Left colon (tissue), 2 donors: Measurements from ENCODE around the gene CLSTN2. TPM values are rescaled to one million over a fixed set of nuclear protein-coding genes. Genes with fewer than 3 reads are reported as not detected.

Experiments used
- ATAC-seq: fragments of 200-7000 bp; cut with Tn5 transposase; one replicate; pipeline ENCODE4 v1.9.1; 2020; ENCODE audit warnings: mild to moderate bottlenecking, moderate library complexity
- DNase-seq, 2 donors: peaks; one replicate each; pipeline ENCODE4 v3.0.0-alpha.2; 2020
- intact Hi-C, 2 donors: fragments of 100-400 bp; cut with DNase I in 1 of 2; cut with micrococcal nuclease in 1 of 2; formaldehyde crosslinking; loops; one replicate each; pipeline versions ENCODE4 v1.11.2 to v1.14.0; 2022; cut with DNase I, micrococcal nuclease
- total RNA-seq, 2 donors: library from RNA; stranded (reverse); fragmentation: NEBNext Ultra II Directional; extraction: Animal tissue kit (Norgen Biotek cat#: 25700); gene quantifications; one replicate each; pipeline ENCODE4 v1.2.1, GENCODE V29; 2021
- donor health status: DM: no; HTN: no; CAD: no.
- donor health status: DM: yes; HTN: yes; CAD: no.

The CLSTN2 gene
- total RNA-seq, 2 donors from 2014 or later = 0.98 to 2.4 TPM

GRCh38 chr3:140368223-140368811, 433.3 kb downstream of the CLSTN2 start:
- intact Hi-C loops = no loop called here

GRCh38 chr3:140370686-140371085, 435.7 kb downstream of the CLSTN2 start:
- DNase-seq = peak in 1 of 2 donors; percentile 14
- peak; percentile 68 for ATAC-seq
- intact Hi-C loops = no loop called here

More at GRCh38 chr3:140368223-140368811, 433.3 kb downstream of the CLSTN2 start:
- DNase-seq (no peak), ATAC-seq (no peak)

GRCh38 chr3:140373234-140373633, 438.2 kb downstream of the CLSTN2 start:
- DNase-seq (no peak), ATAC-seq (no peak)
- intact Hi-C loops = no loop called here

- no peak for DNase-seq
- ATAC-seq = no peak
- intact Hi-C loops = no loop called here
Observed at GRCh38 chr3:140375002-140375401, 440.0 kb downstream of the CLSTN2 start.

- intact Hi-C loops = no loop called here
- DNase-seq = no peak
- ATAC-seq = no peak
Observed at GRCh38 chr3:140376136-140376889, 441.3 kb downstream of the CLSTN2 start.

GRCh38 chr3:140377644-140378043, 442.7 kb downstream of the CLSTN2 start:
- ATAC-seq = no peak
- intact Hi-C loops = no loop called here

GRCh38 chr3:140378571-140379340, 443.8 kb downstream of the CLSTN2 start:
- DNase-seq (no peak), ATAC-seq (no peak)
- intact Hi-C loops = no loop called here

More at GRCh38 chr3:140377644-140378043, 442.7 kb downstream of the CLSTN2 start:
- DNase-seq = no peak

GRCh38 chr3:140384028-140384771, 449.2 kb downstream of the CLSTN2 start:
- intact Hi-C loops = no loop called here
- ATAC-seq (no peak), DNase-seq (no peak)

- DNase-seq (no peak), ATAC-seq (no peak)
- intact Hi-C loops = no loop called here
Observed at GRCh38 chr3:140384876-140385275, 449.9 kb downstream of the CLSTN2 start.

GRCh38 chr3:140386357-140387100, 451.5 kb downstream of the CLSTN2 start:
- intact Hi-C loops = no loop called here
- ATAC-seq = no peak

GRCh38 chr3:140387244-140387643, 452.3 kb downstream of the CLSTN2 start:
- ATAC-seq (no peak), DNase-seq (no peak)
- intact Hi-C loops = no loop called here

More at GRCh38 chr3:140386357-140387100, 451.5 kb downstream of the CLSTN2 start:
- DNase-seq = no peak

- DNase-seq (no peak), ATAC-seq (no peak)
- intact Hi-C loops = no loop called here
Observed at GRCh38 chr3:140388202-140388922, 453.4 kb downstream of the CLSTN2 start.

GRCh38 chr3:140391061-140391460, 456.1 kb downstream of the CLSTN2 start:
- ATAC-seq (no peak), DNase-seq (no peak)
- intact Hi-C loops = no loop called here

- intact Hi-C loops = no loop called here
- DNase-seq (no peak), ATAC-seq (no peak)
Observed at GRCh38 chr3:140394488-140395133, 459.6 kb downstream of the CLSTN2 start.

- DNase-seq (no peak), ATAC-seq (no peak)
- intact Hi-C loops = no loop called here
Observed at GRCh38 chr3:140395134-140396075, 460.4 kb downstream of the CLSTN2 start.

- DNase-seq = no peak
- no peak for ATAC-seq
- intact Hi-C loops = no loop called here
Observed at GRCh38 chr3:140396110-140396509, 461.1 kb downstream of the CLSTN2 start.
